ENCODE data around the gene GALT.

The GALT gene

DNA sequence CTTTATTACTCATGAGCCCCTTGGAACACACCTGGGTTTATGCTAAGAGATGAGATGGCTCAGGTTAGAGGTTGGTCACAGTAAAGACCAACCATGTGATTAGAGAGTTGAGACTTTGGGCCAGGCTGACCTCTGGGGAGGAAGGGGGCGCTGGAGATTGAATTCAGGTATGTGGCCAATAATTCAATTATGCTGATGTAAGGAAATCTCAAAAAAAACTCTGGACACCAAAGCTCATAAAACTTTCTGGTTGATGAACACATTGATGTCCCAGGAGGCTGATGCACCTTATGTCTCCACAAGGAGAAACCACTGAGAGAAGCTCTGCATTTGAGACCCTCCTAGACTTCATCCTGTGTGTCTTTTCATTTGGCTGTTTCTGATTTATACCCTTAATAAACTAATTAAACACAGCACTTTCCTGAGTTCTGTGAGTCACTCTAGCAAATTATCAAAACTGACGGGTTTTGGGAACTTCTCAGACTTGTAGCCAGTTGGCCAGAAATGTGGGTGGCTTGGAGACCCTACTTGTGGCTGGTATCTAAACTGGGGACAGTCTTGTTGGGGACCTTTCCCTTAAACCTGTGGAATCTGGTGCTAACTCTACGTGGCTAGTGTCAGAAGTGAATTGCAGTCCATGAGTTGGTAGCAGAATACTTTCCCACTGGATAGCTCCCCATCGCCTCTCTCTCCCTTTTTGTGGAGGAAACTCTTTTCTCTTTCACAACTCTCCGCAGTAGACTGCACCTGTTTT, 23.5 kb downstream of the GALT start:
- TF ChIP-seq, protein P1, sequence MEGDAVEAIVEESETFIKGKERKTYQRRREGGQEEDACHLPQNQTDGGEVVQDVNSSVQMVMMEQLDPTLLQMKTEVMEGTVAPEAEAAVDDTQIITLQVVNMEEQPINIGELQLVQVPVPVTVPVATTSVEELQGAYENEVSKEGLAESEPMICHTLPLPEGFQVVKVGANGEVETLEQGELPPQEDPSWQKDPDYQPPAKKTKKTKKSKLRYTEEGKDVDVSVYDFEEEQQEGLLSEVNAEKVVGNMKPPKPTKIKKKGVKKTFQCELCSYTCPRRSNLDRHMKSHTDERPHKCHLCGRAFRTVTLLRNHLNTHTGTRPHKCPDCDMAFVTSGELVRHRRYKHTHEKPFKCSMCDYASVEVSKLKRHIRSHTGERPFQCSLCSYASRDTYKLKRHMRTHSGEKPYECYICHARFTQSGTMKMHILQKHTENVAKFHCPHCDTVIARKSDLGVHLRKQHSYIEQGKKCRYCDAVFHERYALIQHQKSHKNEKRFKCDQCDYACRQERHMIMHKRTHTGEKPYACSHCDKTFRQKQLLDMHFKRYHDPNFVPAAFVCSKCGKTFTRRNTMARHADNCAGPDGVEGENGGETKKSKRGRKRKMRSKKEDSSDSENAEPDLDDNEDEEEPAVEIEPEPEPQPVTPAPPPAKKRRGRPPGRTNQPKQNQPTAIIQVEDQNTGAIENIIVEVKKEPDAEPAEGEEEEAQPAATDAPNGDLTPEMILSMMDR (IDR thresholded peaks at IDR 0.05; ENCODE audit: low read length) = no peak
- no peak for TF ChIP-seq EZH2phosphoT487 (IDR thresholded peaks at IDR 0.05; ENCODE audit: low read length)
- TF ChIP-seq EZH2 (optimal IDR thresholded peaks at IDR 0.05; ENCODE audit: low read depth, low read length) = no peak
- Histone ChIP-seq H3K9ac (ENCODE audit: low read length) (no peak overlapping the region), H4K20me1 (ENCODE audit: insufficient read depth, low read length) (no peaks in the 10 kb centered on the region), H3K36me3 (replicated peaks; ENCODE audit: insufficient read depth, low read length) (no peaks in the 10 kb centered on the region), H3F3A (ENCODE audit: insufficient read depth, low read length) (peaks cover 11% of the 10 kb centered on the region), H3K27ac (ENCODE audit: low read length) (no peak overlapping the region), H2AFZ (ENCODE audit: low read length) (no peak overlapping the region), H3K4me3 (ENCODE audit: low read length) (no peak overlapping the region), H3K79me2 (ENCODE audit: low read length) (no peaks in the 10 kb centered on the region), H3K4me2 (ENCODE audit: low read depth, low read length) (no peak overlapping the region), H3K9me3 (replicated peaks; ENCODE audit: insufficient read depth, low read length) (no peaks in the 10 kb centered on the region), H3K4me1 (ENCODE audit: low read length) (0 out of 2 replicates have a peak, but pooled peaks cover 3% of the 10 kb centered on the region), H3K9me2 (replicated peaks; ENCODE audit: insufficient read depth, low read length) (no peaks in the 10 kb centered on the region), H3K27me3 (replicated peaks; ENCODE audit: insufficient read depth, low read length) (no peaks in the 10 kb centered on the region)
- DNase-seq = no peak

DNA sequence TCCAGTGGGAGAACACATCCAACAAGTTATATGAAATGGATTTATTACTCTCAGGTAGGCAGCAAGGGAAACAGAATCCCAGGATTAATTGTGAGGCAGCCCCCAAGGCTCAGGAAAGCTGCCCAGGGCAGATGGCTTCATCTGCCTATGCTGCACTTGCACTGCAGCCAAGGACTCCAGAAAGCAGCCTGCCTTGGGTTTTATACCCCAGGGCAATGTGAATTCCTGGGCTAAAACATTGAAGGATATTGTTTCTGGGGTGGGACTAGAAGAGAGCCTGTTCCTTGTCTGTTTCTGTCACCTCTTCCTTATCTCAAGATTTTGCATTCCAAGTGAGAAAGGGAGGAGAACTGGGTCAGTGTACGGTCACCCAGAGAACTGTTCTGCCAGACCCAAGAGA, 24.8 kb downstream of the GALT start:
- Histone ChIP-seq H3K4me2 (ENCODE audit: low read depth, low read length) (no peak overlapping the region), H3K27me3 (replicated peaks; ENCODE audit: insufficient read depth, low read length) (no peaks in the 10 kb centered on the region), H3F3A (ENCODE audit: insufficient read depth, low read length) (peaks cover 1% of the 10 kb centered on the region; the same call in 1 of the 2 replicates), H4K20me1 (ENCODE audit: insufficient read depth, low read length) (no peaks in the 10 kb centered on the region), H3K4me1 (ENCODE audit: low read length) (0 out of 2 replicates have a peak, but pooled peaks cover under 1% of the 10 kb centered on the region), H3K9me3 (replicated peaks; ENCODE audit: insufficient read depth, low read length) (no peaks in the 10 kb centered on the region), H2AFZ (ENCODE audit: low read length) (no peak overlapping the region), H3K79me2 (ENCODE audit: low read length) (no peaks in the 10 kb centered on the region), H3K9ac (ENCODE audit: low read length) (no peak overlapping the region), H3K4me3 (ENCODE audit: low read length) (no peak overlapping the region), H3K36me3 (replicated peaks; ENCODE audit: insufficient read depth, low read length) (no peaks in the 10 kb centered on the region), H3K9me2 (replicated peaks; ENCODE audit: insufficient read depth, low read length) (no peaks in the 10 kb centered on the region), H3K27ac (ENCODE audit: low read length) (no peak overlapping the region)
- TF ChIP-seq, protein P1 (IDR thresholded peaks at IDR 0.05; ENCODE audit: low read length) = no peak
- TF ChIP-seq EZH2 (optimal IDR thresholded peaks at IDR 0.05; ENCODE audit: low read depth, low read length) (no peak), EZH2phosphoT487 (IDR thresholded peaks at IDR 0.05; ENCODE audit: low read length) (no peak)
- DNase-seq = no peak

- Histone ChIP-seq H3K4me2 (ENCODE audit: low read depth, low read length) (no peak overlapping the region), H3K9ac (ENCODE audit: low read length) (no peak overlapping the region), H3F3A (ENCODE audit: insufficient read depth, low read length) (no peaks in the 10 kb centered on the region), H3K9me3 (replicated peaks; ENCODE audit: insufficient read depth, low read length) (no peaks in the 10 kb centered on the region), H3K79me2 (ENCODE audit: low read length) (no peaks in the 10 kb centered on the region), H3K27me3 (replicated peaks; ENCODE audit: insufficient read depth, low read length) (no peaks in the 10 kb centered on the region), H3K4me3 (ENCODE audit: low read length) (no peak overlapping the region), H3K36me3 (replicated peaks; ENCODE audit: insufficient read depth, low read length) (no peaks in the 10 kb centered on the region), H3K27ac (ENCODE audit: low read length) (no peak overlapping the region), H3K4me1 (ENCODE audit: low read length) (no peaks in the 10 kb centered on the region), H3K9me2 (replicated peaks; ENCODE audit: insufficient read depth, low read length) (no peaks in the 10 kb centered on the region), H4K20me1 (ENCODE audit: insufficient read depth, low read length) (no peaks in the 10 kb centered on the region), H2AFZ (ENCODE audit: low read length) (no peak overlapping the region)
- DNase-seq = no peak
- TF ChIP-seq EZH2phosphoT487 (IDR thresholded peaks at IDR 0.05; ENCODE audit: low read length) (no peak), EZH2 (optimal IDR thresholded peaks at IDR 0.05; ENCODE audit: low read depth, low read length) (no peak)
- TF ChIP-seq, protein P1 (IDR thresholded peaks at IDR 0.05; ENCODE audit: low read length) = no peak
These were observed 28.0 kb downstream of the GALT start for GRCh38 chr9:34674440-34674839.
